WTC11 (cell line): ENCODE data around the gene RABGGTA. TPM values are rescaled to one million over a fixed set of nuclear protein-coding genes. Genes with fewer than 3 reads are reported as not detected.
A peak's percentile ranks its signal among the peaks of the same experiment; 100 is the strongest.

Experiments used
- ATAC-seq: fragments of 200-7000 bp; cut with Tn5 transposase; 2 replicates; pipeline ENCODE4 v1.10.0; 2021; ENCODE audit warnings: mild to moderate bottlenecking, moderate library complexity
- CTCF ChIA-PET: fragments of 300-600 bp; sonication (Branson Sonifier 250); formaldehyde crosslinking; loops from one replicate; lab custom pipeline; 2021; ENCODE audit warnings: antibody characterized with exemption; lab: Charles Lee
- POLR2A ChIA-PET: fragments of 350-600 bp; sonication (Branson Sonifier 250); formaldehyde crosslinking; loops from one replicate; lab custom pipeline; 2021; ENCODE audit warnings: antibody characterized with exemption; lab: Charles Lee
- DNase-seq: peaks from one replicate; pipeline ENCODE4 v3.0.0; 2021; ENCODE audit warnings: low spot score
- H3K27ac Mint-ChIP-seq: 2 replicates; pipeline ENCODE4 v1.8.0; 2021; ENCODE audit warnings: mixed read lengths
- H3K27me3 Mint-ChIP-seq: 2 replicates; pipeline ENCODE4 v1.8.0; 2021; ENCODE audit warnings: low read depth, mild to moderate bottlenecking, moderate library complexity, mixed read lengths
- H3K36me3 Mint-ChIP-seq: 2 replicates; pipeline ENCODE4 v1.8.0; 2021; ENCODE audit warnings: mixed read lengths
- H3K4me1 Mint-ChIP-seq: 2 replicates; pipeline ENCODE4 v1.8.0; 2022; ENCODE audit warnings: mixed read lengths
- H3K4me3 Mint-ChIP-seq: 2 replicates; pipeline ENCODE4 v1.8.0; 2021; ENCODE audit warnings: mild to moderate bottlenecking, moderate library complexity, mixed read lengths
- H3K9me3 Mint-ChIP-seq: 2 replicates; pipeline ENCODE4 v1.8.0; 2021; ENCODE audit warnings: mixed read lengths
- CBFB ChIP-seq: sonication (generic); formaldehyde crosslinking; IDR thresholded peaks from 2 replicates; pipeline ENCODE4 v1.8.1; 2022; ENCODE audit warnings: mild to moderate bottlenecking, low read depth, missing genetic modification reagents
- CTCF ChIP-seq: fragments of 200-600 bp; IDR thresholded peaks from 2 replicates; pipeline ENCODE4 v1.8.0; 2022; ENCODE audit warnings: antibody characterized with exemption
- FOXK1 ChIP-seq: sonication (generic); formaldehyde crosslinking; IDR thresholded peaks from 2 replicates; pipeline ENCODE4 v1.8.0; 2022; ENCODE audit warnings: mild to moderate bottlenecking, moderate library complexity, missing genetic modification reagents
- GTF2I ChIP-seq: fragments of 250-450 bp; sonication (Bioruptor Pico); conservative IDR thresholded peaks from 2 replicates; pipeline ENCODE4 v1.4.0; 2021; ENCODE audit warnings: mild to moderate bottlenecking
- IRF2 ChIP-seq: sonication (generic); formaldehyde crosslinking; IDR thresholded peaks from 2 replicates; pipeline ENCODE4 v1.8.0; 2022; ENCODE audit warnings: low read depth, missing genetic modification reagents, borderline replicate concordance
- MXD4 ChIP-seq: fragments of 250-450 bp; sonication (Bioruptor Pico); IDR thresholded peaks from 2 replicates; pipeline ENCODE4 v1.8.0; 2021; ENCODE audit warnings: mild to moderate bottlenecking, moderate library complexity, borderline replicate concordance
- MYBL2 ChIP-seq: sonication (generic); formaldehyde crosslinking; IDR thresholded peaks from 2 replicates; pipeline ENCODE4 v1.8.1; 2023; ENCODE audit warnings: mild to moderate bottlenecking, moderate library complexity, missing genetic modification reagents
- NFATC4 ChIP-seq: fragments of 250-450 bp; sonication (Bioruptor Pico); IDR thresholded peaks from 2 replicates; pipeline ENCODE4 v1.9.0; 2021; ENCODE audit warnings: mild to moderate bottlenecking
- RELA ChIP-seq: sonication (generic); formaldehyde crosslinking; IDR thresholded peaks from 2 replicates; pipeline ENCODE4 v1.8.1; 2022; ENCODE audit warnings: missing genetic modification reagents, mild to moderate bottlenecking, borderline replicate concordance
- ZBTB21 ChIP-seq: sonication (generic); formaldehyde crosslinking; IDR thresholded peaks from 2 replicates; pipeline ENCODE4 v1.8.1; 2023; ENCODE audit warnings: mild to moderate bottlenecking, missing genetic modification reagents, borderline replicate concordance
- ZNF138 ChIP-seq: sonication (generic); formaldehyde crosslinking; conservative IDR thresholded peaks from 2 replicates; pipeline ENCODE4 v1.8.1; 2022; ENCODE audit warnings: mild to moderate bottlenecking, moderate library complexity, missing genetic modification reagents
- ZNF219 ChIP-seq: sonication (generic); formaldehyde crosslinking; IDR thresholded peaks from 2 replicates; pipeline ENCODE4 v1.8.0; 2023; ENCODE audit warnings: missing genetic modification reagents, mild to moderate bottlenecking, borderline replicate concordance
- ZNF232 ChIP-seq: sonication (generic); formaldehyde crosslinking; IDR thresholded peaks from 2 replicates; pipeline ENCODE4 v1.8.0; 2022; ENCODE audit warnings: mild to moderate bottlenecking, missing genetic modification reagents
- ZNF263 ChIP-seq: sonication (generic); formaldehyde crosslinking; IDR thresholded peaks from 2 replicates; pipeline ENCODE4 v1.8.1; 2022; ENCODE audit warnings: low read depth, mild to moderate bottlenecking, moderate library complexity, missing genetic modification reagents
- ZNF317 ChIP-seq: sonication (generic); formaldehyde crosslinking; IDR thresholded peaks from 2 replicates; pipeline ENCODE4 v1.8.1; 2023; ENCODE audit warnings: low read depth, mild to moderate bottlenecking, moderate library complexity, missing genetic modification reagents, borderline replicate concordance
- ZNF532 ChIP-seq: fragments of 250-450 bp; sonication (Bioruptor Pico); IDR thresholded peaks from 2 replicates; pipeline ENCODE4 v1.9.0; 2021; ENCODE audit warnings: mild to moderate bottlenecking, borderline replicate concordance
- total RNA-seq: library from RNA; stranded (reverse); gene quantifications from 3 replicates; pipeline ENCODE4 v1.2.3, GENCODE V29; 2021
- TF ChIP-seq, protein P1 (sequence below): fragments of 250-450 bp; sonication (Bioruptor Pico); IDR thresholded peaks from 2 replicates; pipeline ENCODE4 v1.9.0; 2021; ENCODE audit warnings: mild to moderate bottlenecking
- TF ChIP-seq, protein P2 (sequence below): fragments of 250-450 bp; sonication (Bioruptor Pico); IDR thresholded peaks from 2 replicates; pipeline ENCODE4 v1.9.0; 2021; ENCODE audit warnings: moderate library complexity, mild to moderate bottlenecking, inconsistent platforms, borderline replicate concordance

Gene RABGGTA
- total RNA-seq, 1 experiment from 2014 or later, result 27.1 TPM

- no peaks in the 10 kb centered on the region for H3K9me3 Mint-ChIP-seq
- TF ChIP-seq ZBTB21 (CRISPR knock-in tag), result no peak
- TF ChIP-seq MXD4 (CRISPR knock-in tag), result no peak
- no peak for TF ChIP-seq CBFB (CRISPR knock-in tag)
- TF ChIP-seq GTF2I (CRISPR knock-in tag), result no peak
- no peak for TF ChIP-seq ZNF219 (CRISPR knock-in tag)
- no peak for TF ChIP-seq IRF2 (CRISPR knock-in tag)
- TF ChIP-seq, all 79 proteins: peak for 0
- Mint-ChIP-seq H3K27ac (no peak overlapping the region), H3K27me3 (no peaks in the 10 kb centered on the region; the same call in none of the 2 replicates), H3K36me3 (no peaks in the 10 kb centered on the region), H3K4me3 (no peak overlapping the region), H3K4me1 (no peaks in the 10 kb centered on the region)
- no peak for ATAC-seq
- ChIA-PET CTCF (interaction anchor here (0.7 kb wide), 1 partner anchor 54 kb away, joined by 4 read pairs; the partner anchor contains the start of gene CIDEB), POLR2A (interaction anchor here (0.7 kb wide), 1 partner anchor 12 kb away, joined by 3 read pairs; the partner anchor contains the start of gene TINF2)
- no peak for DNase-seq
Observed at GRCh38 chr14:24253936-24254335, 17.5 kb downstream of the RABGGTA start.

- no peak for DNase-seq
- no peak overlapping the region for H3K4me3 Mint-ChIP-seq
- no peaks in the 10 kb centered on the region for H3K9me3 Mint-ChIP-seq
- no peaks in the 10 kb centered on the region for H3K4me1 Mint-ChIP-seq
- ChIA-PET POLR2A (interaction anchor here (1.0 to 1.1 kb wide), 2 partner anchors 10 to 18 kb away, joined by 3 to 4 read pairs; partner anchors contain the start of gene TINF2), CTCF (interaction anchor here (1.2 to 3.8 kb wide), 6 partner anchors 10 to 184 kb away, joined by 3 to 26 read pairs (median 6); partner anchors contain the start of genes CIDEB and TINF2)
- ATAC-seq, result no peak
- no peak overlapping the region for H3K27ac Mint-ChIP-seq
- TF ChIP-seq ZNF263 (no peak), ZNF317 (CRISPR knock-in tag) (no peak), ZNF138 (no peak), CTCF (no peak), RELA (CRISPR knock-in tag) (no peak), NFATC4 (no peak)
- H3K36me3 Mint-ChIP-seq, result no peaks in the 10 kb centered on the region
- peaks cover 7% of the 10 kb centered on the region for H3K27me3 Mint-ChIP-seq
Observed at GRCh38 chr14:24252289-24253124, 18.9 kb downstream of the RABGGTA start.

- Mint-ChIP-seq H3K27ac (no peak overlapping the region), H3K36me3 (no peaks in the 10 kb centered on the region), H3K27me3 (peaks cover 11% of the 10 kb centered on the region), H3K4me1 (no peaks in the 10 kb centered on the region), H3K4me3 (no peak overlapping the region), H3K9me3 (no peaks in the 10 kb centered on the region)
- ATAC-seq (peak; percentile 65), DNase-seq (no peak)
- CTCF ChIA-PET, result interaction anchor here (0.6 to 3.8 kb wide), 7 partner anchors 10 to 185 kb away, joined by 3 to 26 read pairs (median 4); partner anchors contain the start of genes CIDEB and TINF2
- POLR2A ChIA-PET, result interaction anchor here (1.0 to 1.1 kb wide), 2 partner anchors 9 to 19 kb away, joined by 3 to 4 read pairs; partner anchors contain the start of gene TINF2
- TF ChIP-seq, protein P1, sequence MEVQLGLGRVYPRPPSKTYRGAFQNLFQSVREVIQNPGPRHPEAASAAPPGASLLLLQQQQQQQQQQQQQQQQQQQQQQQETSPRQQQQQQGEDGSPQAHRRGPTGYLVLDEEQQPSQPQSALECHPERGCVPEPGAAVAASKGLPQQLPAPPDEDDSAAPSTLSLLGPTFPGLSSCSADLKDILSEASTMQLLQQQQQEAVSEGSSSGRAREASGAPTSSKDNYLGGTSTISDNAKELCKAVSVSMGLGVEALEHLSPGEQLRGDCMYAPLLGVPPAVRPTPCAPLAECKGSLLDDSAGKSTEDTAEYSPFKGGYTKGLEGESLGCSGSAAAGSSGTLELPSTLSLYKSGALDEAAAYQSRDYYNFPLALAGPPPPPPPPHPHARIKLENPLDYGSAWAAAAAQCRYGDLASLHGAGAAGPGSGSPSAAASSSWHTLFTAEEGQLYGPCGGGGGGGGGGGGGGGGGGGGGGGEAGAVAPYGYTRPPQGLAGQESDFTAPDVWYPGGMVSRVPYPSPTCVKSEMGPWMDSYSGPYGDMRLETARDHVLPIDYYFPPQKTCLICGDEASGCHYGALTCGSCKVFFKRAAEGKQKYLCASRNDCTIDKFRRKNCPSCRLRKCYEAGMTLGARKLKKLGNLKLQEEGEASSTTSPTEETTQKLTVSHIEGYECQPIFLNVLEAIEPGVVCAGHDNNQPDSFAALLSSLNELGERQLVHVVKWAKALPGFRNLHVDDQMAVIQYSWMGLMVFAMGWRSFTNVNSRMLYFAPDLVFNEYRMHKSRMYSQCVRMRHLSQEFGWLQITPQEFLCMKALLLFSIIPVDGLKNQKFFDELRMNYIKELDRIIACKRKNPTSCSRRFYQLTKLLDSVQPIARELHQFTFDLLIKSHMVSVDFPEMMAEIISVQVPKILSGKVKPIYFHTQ, result no peak
- no peak for TF ChIP-seq ZNF219 (CRISPR knock-in tag)
- no peak for TF ChIP-seq ZNF232 (CRISPR knock-in tag)
- no peak for TF ChIP-seq CTCF
- TF ChIP-seq, protein P2, sequence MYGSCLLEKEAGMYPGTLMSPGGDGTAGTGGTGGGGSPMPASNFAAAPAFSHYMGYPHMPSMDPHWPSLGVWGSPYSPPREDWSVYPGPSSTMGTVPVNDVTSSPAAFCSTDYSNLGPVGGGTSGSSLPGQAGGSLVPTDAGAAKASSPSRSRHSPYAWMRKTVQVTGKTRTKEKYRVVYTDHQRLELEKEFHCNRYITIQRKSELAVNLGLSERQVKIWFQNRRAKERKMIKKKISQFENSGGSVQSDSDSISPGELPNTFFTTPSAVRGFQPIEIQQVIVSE (CRISPR knock-in tag), result no peak
- no peak for TF ChIP-seq FOXK1
- TF ChIP-seq MYBL2 (CRISPR knock-in tag), result no peak
- no peak for TF ChIP-seq NFATC4
- no peak for TF ChIP-seq ZNF532 (CRISPR knock-in tag)
Observed at GRCh38 chr14:24251880-24252288, 19.5 kb downstream of the RABGGTA start.
